Measurements from ENCODE around the gene GLOD5.

- TF ChIP-seq CTCF (IDR thresholded peaks at IDR 0.05) (no peak), POLR2A (IDR thresholded peaks at IDR 0.05) (no peak), POLR2AphosphoS5 (IDR thresholded peaks at IDR 0.05) (no peak)
These were observed 39.6 kb upstream of the GLOD5 start for GRCh38 chrX:48721916-48722315.

All from prostate gland (tissue), 2 donors.